Activated B cell treated with CpG ODN at 0.5 μM for 24 hours (primary cell): ENCODE data around the gene AFF3. TPM values are rescaled to one million over a fixed set of nuclear protein-coding genes. Genes with fewer than 3 reads are reported as not detected.

Source experiments
- ATAC-seq: fragments of 200-7000 bp; cut with Tn5 transposase; one replicate; pipeline ENCODE4 v1.10.0; 2021; ENCODE audit warnings: low read depth, mild to moderate bottlenecking, moderate library complexity
- CTCF ChIA-PET: fragments of 350-600 bp; sonication (Branson Sonifier 250); formaldehyde crosslinking; loops from one replicate; lab custom pipeline; 2021; ENCODE audit warnings: antibody characterized with exemption; lab: Charles Lee
- POLR2A ChIA-PET: fragments of 350-600 bp; sonication (Branson Sonifier 250); formaldehyde crosslinking; loops from one replicate; lab custom pipeline; 2021; ENCODE audit warnings: antibody characterized with exemption; lab: Charles Lee
- DNase-seq: peaks from one replicate; pipeline ENCODE4 v3.0.0; 2022
- H3K27ac Mint-ChIP-seq: one replicate; pipeline ENCODE4 v1.8.0; 2020; ENCODE audit warnings: mixed read lengths
- H3K27me3 Mint-ChIP-seq: one replicate; pipeline ENCODE4 v1.8.0; 2021; ENCODE audit warnings: mixed read lengths
- H3K36me3 Mint-ChIP-seq: one replicate; pipeline ENCODE4 v1.8.0; 2021; ENCODE audit warnings: low read depth, mixed read lengths
- H3K4me1 Mint-ChIP-seq: one replicate; pipeline ENCODE4 v1.8.0; 2021; ENCODE audit warnings: mixed read lengths
- H3K4me3 Mint-ChIP-seq: one replicate; pipeline ENCODE4 v1.8.0; 2020; ENCODE audit warnings: mild to moderate bottlenecking, mixed read lengths
- H3K9me3 Mint-ChIP-seq: one replicate; pipeline ENCODE4 v1.8.0; 2020; ENCODE audit warnings: mixed read lengths
- CTCF ChIP-seq: fragments of 200-600 bp; IDR thresholded peaks from one replicate; pipeline ENCODE4 v1.8.0; 2022; ENCODE audit warnings: antibody characterized with exemption, mild to moderate bottlenecking
- intact Hi-C: fragments of 100-400 bp; cut with micrococcal nuclease; formaldehyde crosslinking; loops from one replicate; pipeline ENCODE4 v1.15.1; 2024
- total RNA-seq: library from RNA; stranded (reverse); gene quantifications from 2 replicates; pipeline ENCODE4 v1.2.3, GENCODE V29; 2022

Gene AFF3
- total RNA-seq, 1 donor from 2014 or later, result 271 TPM

GRCh38 chr2:99677814-99678213 is 464.6 kb downstream of the AFF3 start:
- CTCF ChIA-PET, result no interaction called here
- TF ChIP-seq CTCF, result no peak
- Mint-ChIP-seq H3K4me1 (peaks cover 36% of the 10 kb centered on the region), H3K4me3 (no peak overlapping the region), H3K27me3 (no peaks in the 10 kb centered on the region), H3K9me3 (no peaks in the 10 kb centered on the region), H3K36me3 (peaks cover 80% of the 10 kb centered on the region), H3K27ac (peak overlapping the region; percentile 30)
- no peak for DNase-seq
- ATAC-seq, result no peak
- intact Hi-C loops, result no loop called here
- POLR2A ChIA-PET, result no interaction called here

GRCh38 chr2:99675130-99675661 is 467.2 kb downstream of the AFF3 start:
- H3K4me1 Mint-ChIP-seq, result peaks cover 54% of the 10 kb centered on the region
- ATAC-seq (no peak), DNase-seq (no peak)
- H3K9me3 Mint-ChIP-seq, result no peaks in the 10 kb centered on the region
- ChIA-PET CTCF (no interaction called here), POLR2A (no interaction called here)
- no peak for TF ChIP-seq CTCF
- intact Hi-C loops, result no loop called here
- no peak overlapping the region for H3K4me3 Mint-ChIP-seq
- no peaks in the 10 kb centered on the region for H3K27me3 Mint-ChIP-seq
- no peak overlapping the region for H3K27ac Mint-ChIP-seq
- peaks cover 75% of the 10 kb centered on the region for H3K36me3 Mint-ChIP-seq

- H3K9me3 Mint-ChIP-seq, result no peaks in the 10 kb centered on the region
- CTCF ChIA-PET, result no interaction called here
- DNase-seq, result no peak
- no peak for ATAC-seq
- POLR2A ChIA-PET, result no interaction called here
- H3K27ac Mint-ChIP-seq, result peak overlapping the region; percentile 47
- peaks cover 74% of the 10 kb centered on the region for H3K36me3 Mint-ChIP-seq
- H3K4me1 Mint-ChIP-seq, result peaks cover 57% of the 10 kb centered on the region
- no peak for TF ChIP-seq CTCF
- no peaks in the 10 kb centered on the region for H3K27me3 Mint-ChIP-seq
- H3K4me3 Mint-ChIP-seq, result no peak overlapping the region
- intact Hi-C loops, result no loop called here
Measured at GRCh38 chr2:99674090-99674489, 468.3 kb downstream of the AFF3 start.

GRCh38 chr2:99672766-99673350 is 469.5 kb downstream of the AFF3 start:
- no peak for DNase-seq
- H3K4me1 Mint-ChIP-seq, result peaks cover 57% of the 10 kb centered on the region
- no peak overlapping the region for H3K4me3 Mint-ChIP-seq
- H3K9me3 Mint-ChIP-seq, result no peaks in the 10 kb centered on the region
- CTCF ChIA-PET, result interaction anchor here (0.6 to 1.9 kb wide), 2 partner anchors 385 to 589 kb away, joined by 4 to 5 read pairs; no protein-coding TSS in a partner anchor
- intact Hi-C loops, result no loop called here
- POLR2A ChIA-PET, result no interaction called here
- TF ChIP-seq CTCF, result no peak
- peak overlapping the region; percentile 42 for H3K27ac Mint-ChIP-seq
- ATAC-seq, result no peak
- H3K36me3 Mint-ChIP-seq, result peaks cover 67% of the 10 kb centered on the region
- no peaks in the 10 kb centered on the region for H3K27me3 Mint-ChIP-seq

- peak overlapping the region; percentile 2 for H3K27ac Mint-ChIP-seq
- no peak overlapping the region for H3K4me3 Mint-ChIP-seq
Measured at GRCh38 chr2:99670768-99671734, 471.3 kb downstream of the AFF3 start.

More at GRCh38 chr2:99670768-99671734, 471.3 kb downstream of the AFF3 start:
- intact Hi-C loops, result no loop called here
- Mint-ChIP-seq H3K9me3 (peaks cover 2% of the 10 kb centered on the region), H3K27me3 (no peaks in the 10 kb centered on the region), H3K36me3 (peaks cover 66% of the 10 kb centered on the region), H3K4me1 (peaks cover 49% of the 10 kb centered on the region)
- DNase-seq (no peak), ATAC-seq (no peak)
- ChIA-PET POLR2A (interaction anchor here (0.6 kb wide), 1 partner anchor 10 kb away, joined by 3 read pairs; no protein-coding TSS in a partner anchor), CTCF (interaction anchor here (1.0 kb wide), 1 partner anchor 112 kb away, joined by 3 read pairs; no protein-coding TSS in a partner anchor)
- TF ChIP-seq CTCF, result no peak
